Kidney epithelial cell (primary cell): ENCODE data around the gene STMP1. TPM values are rescaled to one million over a fixed set of nuclear protein-coding genes. Genes with fewer than 3 reads are reported as not detected.

Experiments
- DNase-seq: peaks from one replicate; pipeline ENCODE4 v3.0.0-alpha.2; 2010; ENCODE audit warnings: low read depth
- H3K27me3 ChIP-seq: 2 replicates; pipeline ENCODE4 v1.6.0; 2011; ENCODE audit warnings: low read length; ENCODE audit not compliant: control insufficient read depth, insufficient read depth
- H3K36me3 ChIP-seq: 2 replicates; pipeline ENCODE4 v1.5.1; 2011; ENCODE audit warnings: low read length; ENCODE audit not compliant: control insufficient read depth, insufficient read depth
- H3K4me3 ChIP-seq: 2 replicates; pipeline ENCODE4 v1.5.1; 2011; ENCODE audit warnings: low read depth, mild to moderate bottlenecking, control low read depth, low read length
- CTCF ChIP-seq: IDR thresholded peaks from 2 replicates; pipeline ENCODE4 v1.5.1; 2011; ENCODE audit warnings: mild to moderate bottlenecking, moderate library complexity, low read length, control low read depth, inconsistent platforms; ENCODE audit not compliant: insufficient read depth, poor library complexity, severe bottlenecking
- total RNA-seq: library from RNA; depleted of rRNA; stranded (reverse); fragments of >200 nt; gene quantifications from 2 replicates; pipeline ENCODE4 v1.2.3, GENCODE V29; 2015

STMP1 gene
- total RNA-seq, 1 donor from 2014 or later = 20.2 TPM

- TF ChIP-seq CTCF = no peak
- no peak for DNase-seq
- H3K27me3 ChIP-seq = no peaks in the 10 kb centered on the region
- H3K36me3 ChIP-seq = no peaks in the 10 kb centered on the region
- H3K4me3 ChIP-seq = no peak overlapping the region
These were observed 16.6 kb downstream of the STMP1 start for GRCh38 chr7:135678612-135679575.

DNA sequence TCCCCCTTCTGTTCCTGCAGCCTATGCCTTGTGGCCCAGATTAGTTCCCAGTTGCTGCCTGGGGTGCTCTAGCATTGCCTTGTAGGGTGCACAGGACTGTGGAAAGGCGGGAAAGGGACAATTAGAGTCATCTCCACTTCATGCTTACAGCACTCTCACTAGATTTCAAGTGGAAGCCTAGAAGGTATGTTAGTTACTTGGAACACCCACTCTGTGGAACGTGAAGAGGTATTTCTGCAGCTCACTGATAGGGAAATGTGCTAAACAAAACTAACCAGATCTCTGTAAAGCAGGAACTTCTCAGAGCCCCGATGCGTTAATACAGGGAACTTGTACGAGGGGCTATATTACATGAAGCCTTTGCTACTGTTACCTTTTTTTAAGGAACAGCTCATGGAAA lies 19.4 kb downstream of the STMP1 start:
- Histone ChIP-seq H3K36me3 (no peaks in the 10 kb centered on the region), H3K27me3 (no peaks in the 10 kb centered on the region), H3K4me3 (no peak overlapping the region)
- TF ChIP-seq CTCF = no peak
- no peak for DNase-seq

GRCh38 chr7:135682191-135682590 lies 19.9 kb downstream of the STMP1 start:
- Histone ChIP-seq H3K36me3 (no peaks in the 10 kb centered on the region), H3K4me3 (no peak overlapping the region), H3K27me3 (no peaks in the 10 kb centered on the region)
- DNase-seq = no peak
- no peak for TF ChIP-seq CTCF

- TF ChIP-seq CTCF = no peak
- no peak overlapping the region for H3K4me3 ChIP-seq
- DNase-seq = no peak
- no peaks in the 10 kb centered on the region for H3K36me3 ChIP-seq
- H3K27me3 ChIP-seq = no peaks in the 10 kb centered on the region
These were observed 21.3 kb downstream of the STMP1 start for GRCh38 chr7:135683609-135684008.

DNA sequence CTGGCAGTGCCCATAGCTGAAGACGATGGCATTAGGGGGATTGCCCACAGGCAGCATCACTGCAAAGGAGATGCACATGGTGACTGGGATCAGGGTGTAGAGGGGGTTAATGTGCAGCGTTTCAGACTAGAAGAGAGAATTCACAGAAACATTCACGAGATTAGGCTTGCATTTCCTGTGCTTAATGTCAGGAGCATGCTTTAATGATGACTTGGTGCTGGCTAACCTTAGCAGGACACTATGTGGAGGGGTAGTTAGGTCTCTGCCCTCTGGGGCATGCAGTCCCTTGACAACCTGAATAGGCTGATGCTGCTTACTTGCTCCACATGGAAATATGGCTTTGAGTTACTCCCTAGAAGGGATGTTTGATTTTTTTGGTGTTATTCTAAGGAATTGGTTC lies 21.8 kb downstream of the STMP1 start:
- DNase-seq = no peak
- no peak overlapping the region for H3K4me3 ChIP-seq

More for the DNA sequence above, 21.8 kb downstream of the STMP1 start:
- Histone ChIP-seq H3K36me3 (no peaks in the 10 kb centered on the region), H3K27me3 (no peaks in the 10 kb centered on the region)
- no peak for TF ChIP-seq CTCF
